Coronary artery (tissue), 2 donors: ENCODE results near the gene KIF20B.

Source experiments
- DNase-seq: peaks from one replicate; pipeline ENCODE4 v3.0.0-alpha.2; 2017; ENCODE audit warnings: low spot score
- H3K27ac ChIP-seq, 2 donors: fragments of 200-600 bp; sonication (generic); one replicate each; pipeline ENCODE4 v1.5.1; 2016 to 2019
- H3K4me3 ChIP-seq: fragments of 200-600 bp; sonication (generic); 2 replicates; pipeline ENCODE4 v1.5.1; 2016; ENCODE audit warnings: mild to moderate bottlenecking, moderate library complexity
- TF ChIP-seq, protein P1 (sequence below): fragments of 200-600 bp; sonication (generic); IDR thresholded peaks from one replicate; pipeline ENCODE4 v1.5.1; 2019; ENCODE audit warnings: antibody characterized with exemption

The KIF20B gene

DNA sequence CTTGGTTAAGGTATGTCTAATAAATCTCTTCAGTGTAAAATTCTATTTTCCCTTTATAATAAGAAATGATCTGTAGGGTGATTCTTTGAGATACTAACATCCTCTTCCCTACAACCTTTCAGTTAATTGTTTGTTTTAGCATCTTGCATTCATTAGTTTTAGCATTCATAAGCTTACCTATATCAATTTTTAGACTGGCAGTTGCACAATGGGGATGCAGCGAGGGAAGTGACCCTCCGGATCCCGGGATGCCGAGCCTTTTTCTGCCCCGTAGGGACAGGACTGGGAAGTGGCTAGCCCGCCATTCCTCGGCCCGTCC is 508 bp upstream of the KIF20B start:
- DNase-seq = no peak
- H3K4me3 ChIP-seq = peak overlapping the region; percentile 83
- peak overlapping the region; percentile 23 to 93 for H3K27ac ChIP-seq
- TF ChIP-seq, protein P1, sequence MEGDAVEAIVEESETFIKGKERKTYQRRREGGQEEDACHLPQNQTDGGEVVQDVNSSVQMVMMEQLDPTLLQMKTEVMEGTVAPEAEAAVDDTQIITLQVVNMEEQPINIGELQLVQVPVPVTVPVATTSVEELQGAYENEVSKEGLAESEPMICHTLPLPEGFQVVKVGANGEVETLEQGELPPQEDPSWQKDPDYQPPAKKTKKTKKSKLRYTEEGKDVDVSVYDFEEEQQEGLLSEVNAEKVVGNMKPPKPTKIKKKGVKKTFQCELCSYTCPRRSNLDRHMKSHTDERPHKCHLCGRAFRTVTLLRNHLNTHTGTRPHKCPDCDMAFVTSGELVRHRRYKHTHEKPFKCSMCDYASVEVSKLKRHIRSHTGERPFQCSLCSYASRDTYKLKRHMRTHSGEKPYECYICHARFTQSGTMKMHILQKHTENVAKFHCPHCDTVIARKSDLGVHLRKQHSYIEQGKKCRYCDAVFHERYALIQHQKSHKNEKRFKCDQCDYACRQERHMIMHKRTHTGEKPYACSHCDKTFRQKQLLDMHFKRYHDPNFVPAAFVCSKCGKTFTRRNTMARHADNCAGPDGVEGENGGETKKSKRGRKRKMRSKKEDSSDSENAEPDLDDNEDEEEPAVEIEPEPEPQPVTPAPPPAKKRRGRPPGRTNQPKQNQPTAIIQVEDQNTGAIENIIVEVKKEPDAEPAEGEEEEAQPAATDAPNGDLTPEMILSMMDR = no peak

DNA sequence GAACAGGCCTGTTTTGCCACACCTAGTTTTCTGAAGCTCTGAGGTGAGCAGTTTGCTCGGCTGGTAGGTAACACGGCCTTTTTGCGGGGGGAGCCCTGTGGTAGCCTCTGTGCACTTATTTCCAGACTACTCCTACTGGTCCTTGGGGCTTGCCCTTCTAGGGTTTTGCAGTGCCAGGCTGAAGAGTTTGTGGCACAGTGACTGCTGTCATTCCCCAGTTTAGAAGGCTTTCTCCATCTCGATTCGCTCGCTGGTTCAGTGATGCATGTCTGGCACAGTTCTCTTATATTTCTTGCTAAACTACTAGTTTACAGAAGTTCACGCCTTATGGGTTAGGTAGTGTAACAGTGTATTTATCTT is 711 bp downstream of the KIF20B start:
- Histone ChIP-seq H3K27ac (no peak overlapping the region), H3K4me3 (peak overlapping the region; percentile 83)
- no peak for DNase-seq
- TF ChIP-seq, protein P1 = no peak

DNA sequence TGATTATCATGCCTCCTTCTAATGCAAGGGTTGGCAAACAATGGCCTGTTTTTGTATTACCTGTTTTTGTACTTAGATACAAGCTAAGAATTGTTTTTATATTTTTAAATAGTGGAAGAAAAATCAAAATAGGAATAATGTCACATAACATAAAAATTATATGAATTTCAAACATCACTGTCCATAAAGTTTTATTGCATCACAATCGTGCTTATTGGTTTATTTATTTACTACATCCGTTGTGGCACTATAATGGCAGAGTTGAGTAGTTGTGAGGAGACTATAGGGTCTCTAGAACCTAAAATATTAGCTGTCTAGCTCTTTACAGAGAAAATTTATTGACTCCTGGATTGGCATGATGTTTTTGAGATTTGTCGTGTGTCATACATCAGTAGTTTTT is 4.1 kb downstream of the KIF20B start:
- no peak for DNase-seq
- H3K27ac ChIP-seq = no peak overlapping the region
- H3K4me3 ChIP-seq = no peak overlapping the region
- TF ChIP-seq, protein P1 = no peak

DNA sequence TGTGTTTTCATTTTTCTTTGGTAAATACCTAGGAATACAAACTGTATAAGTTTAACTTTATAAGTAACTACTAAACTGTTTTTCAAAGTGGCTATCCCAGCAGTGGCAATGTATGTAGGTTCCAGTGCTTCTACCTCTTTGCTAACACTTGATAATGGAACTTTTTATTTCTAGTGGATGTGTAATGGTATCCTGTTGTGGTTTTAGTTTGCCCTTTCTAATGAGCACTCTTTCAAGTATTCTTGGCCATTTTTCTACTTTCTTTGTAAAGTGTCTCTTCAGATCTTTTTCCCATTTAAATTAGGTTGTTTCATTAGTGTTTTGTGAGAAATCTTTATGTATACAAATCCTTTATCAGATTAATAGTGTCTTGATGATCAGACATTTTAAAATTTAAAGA is 4.6 kb downstream of the KIF20B start:
- DNase-seq = no peak
- TF ChIP-seq, protein P1 = no peak
- H3K27ac ChIP-seq = no peak overlapping the region
- no peak overlapping the region for H3K4me3 ChIP-seq

DNA sequence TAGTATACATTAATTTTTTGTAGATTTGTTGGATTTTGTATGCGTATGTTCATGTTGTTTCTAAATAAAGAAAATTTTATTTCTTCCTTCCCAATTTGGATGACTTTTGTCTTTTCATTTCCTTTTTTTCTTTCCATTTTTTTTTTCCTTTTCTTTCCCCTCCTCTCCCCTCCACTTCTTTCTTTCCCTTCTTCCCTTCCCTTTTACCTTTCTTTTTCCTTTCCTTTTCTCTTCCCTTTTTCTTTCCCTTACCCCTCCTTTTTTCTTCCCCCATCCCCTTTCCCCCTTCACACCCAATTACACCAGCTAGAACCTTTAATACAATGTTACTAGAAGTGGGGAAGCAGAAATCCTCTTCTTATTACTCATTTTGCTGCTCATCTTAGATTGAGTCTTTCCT is 6.0 kb downstream of the KIF20B start:
- TF ChIP-seq, protein P1 = no peak
- H3K4me3 ChIP-seq = no peak overlapping the region
- DNase-seq = no peak
- no peak overlapping the region for H3K27ac ChIP-seq

DNA sequence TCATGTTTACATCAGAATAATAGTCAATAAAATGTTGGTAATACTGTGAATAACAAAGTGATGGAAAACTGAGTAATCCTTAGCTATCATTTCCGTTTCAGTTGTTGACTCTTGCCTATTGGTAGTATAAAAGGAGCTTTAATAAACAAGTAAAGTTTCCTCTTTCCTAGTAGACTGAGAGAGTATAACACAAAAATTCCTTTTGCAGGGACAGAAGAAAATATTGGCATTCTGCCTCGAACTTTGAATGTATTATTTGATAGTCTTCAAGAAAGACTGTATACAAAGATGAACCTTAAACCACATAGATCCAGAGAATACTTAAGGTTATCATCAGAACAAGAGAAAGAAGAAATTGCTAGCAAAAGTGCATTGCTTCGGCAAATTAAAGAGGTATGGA is 9.4 kb downstream of the KIF20B start:
- TF ChIP-seq, protein P1 = no peak
- DNase-seq = no peak
- H3K4me3 ChIP-seq = no peak overlapping the region
- no peak overlapping the region for H3K27ac ChIP-seq

DNA sequence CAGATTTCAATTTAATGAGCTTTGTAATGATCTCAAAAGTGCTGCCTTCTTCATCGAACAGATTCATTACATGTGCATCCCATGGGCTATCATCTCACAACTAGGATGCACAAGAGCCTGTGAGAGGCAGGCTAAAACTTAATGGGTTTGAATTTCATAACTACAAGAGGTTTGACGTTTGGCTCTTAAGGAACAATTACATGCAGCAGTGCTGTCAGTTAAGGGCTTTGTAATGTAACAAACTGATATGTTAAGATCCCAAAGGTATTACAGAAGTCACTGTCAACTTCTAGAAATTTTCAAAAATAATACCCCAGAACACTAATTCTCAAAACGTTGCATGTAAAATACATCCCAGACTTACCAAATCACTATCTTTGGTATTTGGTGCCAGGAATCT is 33.2 kb downstream of the KIF20B start:
- Histone ChIP-seq H3K27ac (no peak overlapping the region), H3K4me3 (no peak overlapping the region)
- TF ChIP-seq, protein P1 = no peak
- no peak for DNase-seq
